ENCODE data around the gene SULT2B1. TPM values are rescaled to one million over a fixed set of nuclear protein-coding genes. Genes with fewer than 3 reads are reported as not detected.

The SULT2B1 gene
- total and polyA plus RNA-seq, 2 donors (not counting 1 experiment from before 2014, with no cell fraction given), result 0.10 to 0.33 TPM

DNA sequence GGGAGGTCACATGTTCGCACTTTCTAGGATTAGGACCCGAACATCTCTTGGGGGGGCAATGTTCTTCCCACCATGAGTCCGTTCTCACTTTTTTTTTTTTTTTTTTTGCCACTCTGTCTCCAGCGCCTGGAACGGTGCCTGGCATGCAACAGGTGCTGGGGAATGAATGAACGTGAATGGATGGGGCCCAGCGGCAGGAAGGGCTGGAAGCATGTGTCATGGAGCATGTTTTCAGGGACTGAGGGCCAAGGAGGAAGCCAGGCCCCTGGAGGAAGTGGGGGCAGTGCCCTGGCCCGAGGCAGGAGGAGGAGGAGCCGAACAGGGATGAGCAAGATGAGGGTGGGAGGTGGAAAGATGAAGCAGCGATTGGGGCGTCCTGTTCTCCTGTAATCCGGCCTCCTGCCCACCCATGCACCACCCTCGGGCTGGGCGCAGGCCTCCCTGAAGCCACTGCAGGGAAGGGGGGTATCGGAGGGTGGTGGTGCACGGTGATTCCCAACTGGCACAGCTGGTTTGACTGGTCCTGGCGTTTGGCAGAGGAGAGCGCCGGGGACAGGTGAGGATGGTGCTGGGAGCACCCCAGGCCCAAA lies 8.8 kb upstream of the SULT2B1 start:
- H3K4me3 ChIP-seq (replicated peaks in 1 of 4; ENCODE audit: control extremely low read depth in 1 of 4, insufficient read depth in 1 of 4, low read depth in 3 of 4, low read length in 4 of 4), result no peak overlapping the region
- H4K20me1 ChIP-seq (ENCODE audit: control insufficient read depth, extremely low read depth, insufficient read depth, low read length), result no peaks in the 10 kb centered on the region
- no peak overlapping the region for H3K4me2 ChIP-seq (ENCODE audit: extremely low read depth, insufficient read depth, low read length)
- H3K9me3 ChIP-seq (ENCODE audit: control insufficient read depth, insufficient read depth, low read depth, low read length), result no peaks in the 10 kb centered on the region
- peak; percentile 11 to 59 for DNase-seq (ENCODE audit: low read depth in 2 of 2)
- TF ChIP-seq, protein P1, sequence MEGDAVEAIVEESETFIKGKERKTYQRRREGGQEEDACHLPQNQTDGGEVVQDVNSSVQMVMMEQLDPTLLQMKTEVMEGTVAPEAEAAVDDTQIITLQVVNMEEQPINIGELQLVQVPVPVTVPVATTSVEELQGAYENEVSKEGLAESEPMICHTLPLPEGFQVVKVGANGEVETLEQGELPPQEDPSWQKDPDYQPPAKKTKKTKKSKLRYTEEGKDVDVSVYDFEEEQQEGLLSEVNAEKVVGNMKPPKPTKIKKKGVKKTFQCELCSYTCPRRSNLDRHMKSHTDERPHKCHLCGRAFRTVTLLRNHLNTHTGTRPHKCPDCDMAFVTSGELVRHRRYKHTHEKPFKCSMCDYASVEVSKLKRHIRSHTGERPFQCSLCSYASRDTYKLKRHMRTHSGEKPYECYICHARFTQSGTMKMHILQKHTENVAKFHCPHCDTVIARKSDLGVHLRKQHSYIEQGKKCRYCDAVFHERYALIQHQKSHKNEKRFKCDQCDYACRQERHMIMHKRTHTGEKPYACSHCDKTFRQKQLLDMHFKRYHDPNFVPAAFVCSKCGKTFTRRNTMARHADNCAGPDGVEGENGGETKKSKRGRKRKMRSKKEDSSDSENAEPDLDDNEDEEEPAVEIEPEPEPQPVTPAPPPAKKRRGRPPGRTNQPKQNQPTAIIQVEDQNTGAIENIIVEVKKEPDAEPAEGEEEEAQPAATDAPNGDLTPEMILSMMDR (conservative IDR thresholded peaks at IDR 0.05 in 1 of 2, IDR thresholded peaks at IDR 0.05 in 1 of 2; ENCODE audit: low read depth in 1 of 2, low read length in 2 of 2), result no peak
- no peak for TF ChIP-seq EZH2 (IDR thresholded peaks at IDR 0.05; ENCODE audit: low read length, missing control alignments)
- H3K36me3 ChIP-seq (ENCODE audit: control insufficient read depth, insufficient read depth, low read length), result no peaks in the 10 kb centered on the region
- H2AFZ ChIP-seq (ENCODE audit: low read length), result peak overlapping the region; percentile 13
- no peaks in the 10 kb centered on the region for H3K4me1 ChIP-seq (ENCODE audit: control insufficient read depth, extremely low read depth, insufficient read depth, low read length)
- no peaks in the 10 kb centered on the region for H3K27me3 ChIP-seq (ENCODE audit: control insufficient read depth, insufficient read depth, low read length)
- no peaks in the 10 kb centered on the region for H3K79me2 ChIP-seq (ENCODE audit: control insufficient read depth, insufficient read depth, low read length)
- no peak overlapping the region for H3K27ac ChIP-seq (ENCODE audit: insufficient read depth, low read length)
- H3K9ac ChIP-seq (ENCODE audit: insufficient read depth, low read length), result no peak overlapping the region

DNA sequence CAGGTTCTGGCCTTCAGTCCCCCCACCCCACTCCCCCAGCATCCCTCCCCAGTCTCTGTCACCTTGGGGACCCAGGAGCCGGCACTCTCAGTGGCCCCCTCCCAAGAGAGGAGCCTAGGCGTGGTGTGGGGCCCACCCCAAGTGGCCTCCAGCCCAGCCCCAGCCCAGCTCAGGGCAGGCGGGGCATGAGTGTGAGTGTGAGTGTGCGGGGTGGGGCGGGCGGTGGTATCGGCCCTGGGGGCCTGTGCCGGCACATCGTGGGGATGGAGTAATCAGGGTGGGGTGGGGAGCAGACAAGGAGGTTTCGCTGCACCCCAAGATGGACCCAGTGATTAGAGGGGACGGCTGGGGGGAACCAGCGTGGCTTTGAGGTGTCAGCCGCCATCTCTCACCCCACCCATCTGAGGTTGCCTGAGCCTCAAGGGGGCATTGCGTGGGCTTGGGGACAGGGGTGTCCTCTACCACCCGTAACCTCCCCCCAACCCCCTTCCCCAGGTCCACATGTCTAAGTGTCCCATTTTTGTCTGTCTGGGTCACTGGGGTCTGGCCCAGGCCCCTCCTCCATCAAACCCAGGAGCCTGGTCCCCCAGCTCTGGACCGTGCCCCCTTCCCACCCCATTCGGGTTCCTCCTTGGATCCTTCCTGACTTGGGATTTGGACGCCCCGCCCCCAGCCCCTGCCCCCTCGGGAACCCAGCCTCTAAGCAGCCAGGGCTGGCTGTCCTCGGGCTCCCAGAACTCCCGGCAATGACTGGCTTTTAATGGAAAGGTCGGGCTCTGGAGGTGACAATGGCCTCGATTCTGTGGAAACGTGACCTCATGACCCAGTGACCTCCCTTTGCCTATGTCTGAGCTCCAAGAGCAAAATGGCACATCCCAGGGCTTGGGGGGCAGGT lies 6.9 kb upstream of the SULT2B1 start:
- Histone ChIP-seq H3K4me1 (ENCODE audit: control insufficient read depth, extremely low read depth, insufficient read depth, low read length) (no peaks in the 10 kb centered on the region), H3K9ac (ENCODE audit: insufficient read depth, low read length) (no peak overlapping the region), H3K9me3 (ENCODE audit: control insufficient read depth, insufficient read depth, low read depth, low read length) (no peaks in the 10 kb centered on the region), H3K27ac (ENCODE audit: insufficient read depth, low read length) (no peak overlapping the region), H3K27me3 (ENCODE audit: control insufficient read depth, insufficient read depth, low read length) (no peaks in the 10 kb centered on the region), H3K79me2 (ENCODE audit: control insufficient read depth, insufficient read depth, low read length) (no peaks in the 10 kb centered on the region), H3K4me3 (replicated peaks in 1 of 4; ENCODE audit: control extremely low read depth in 1 of 4, insufficient read depth in 1 of 4, low read depth in 3 of 4, low read length in 4 of 4) (no peak overlapping the region), H3K36me3 (ENCODE audit: control insufficient read depth, insufficient read depth, low read length) (no peaks in the 10 kb centered on the region), H4K20me1 (ENCODE audit: control insufficient read depth, extremely low read depth, insufficient read depth, low read length) (no peaks in the 10 kb centered on the region), H2AFZ (ENCODE audit: low read length) (no peak overlapping the region), H3K4me2 (ENCODE audit: extremely low read depth, insufficient read depth, low read length) (no peak overlapping the region)
- TF ChIP-seq EZH2 (IDR thresholded peaks at IDR 0.05; ENCODE audit: low read length, missing control alignments), result no peak
- TF ChIP-seq, protein P1 (conservative IDR thresholded peaks at IDR 0.05 in 1 of 2, IDR thresholded peaks at IDR 0.05 in 1 of 2; ENCODE audit: low read depth in 1 of 2, low read length in 2 of 2), result no peak
- DNase-seq (ENCODE audit: low read depth in 2 of 2), result no peak

DNA sequence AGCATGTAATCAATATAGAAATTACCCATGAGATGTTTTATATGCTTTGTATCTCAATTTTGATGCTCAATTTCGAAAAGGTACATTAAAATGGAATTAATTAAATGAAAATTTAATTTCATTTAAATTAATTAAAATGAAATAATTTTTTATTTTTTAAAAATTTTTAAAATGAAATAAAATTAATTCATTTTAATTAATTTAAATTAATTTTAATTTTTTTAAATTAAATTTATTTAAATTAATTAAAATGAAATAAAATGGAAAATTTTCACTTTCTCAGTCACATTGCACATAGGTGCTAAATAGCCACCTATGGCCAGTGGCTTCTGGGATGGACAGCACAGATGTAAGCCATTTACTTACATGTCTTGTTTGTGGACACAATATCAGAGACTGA lies 4.2 kb upstream of the SULT2B1 start:
- no peak overlapping the region for H3K9ac ChIP-seq (ENCODE audit: insufficient read depth, low read length)
- DNase-seq (ENCODE audit: low read depth in 2 of 2), result no peak
- TF ChIP-seq, protein P1 (conservative IDR thresholded peaks at IDR 0.05 in 1 of 2, IDR thresholded peaks at IDR 0.05 in 1 of 2; ENCODE audit: low read depth in 1 of 2, low read length in 2 of 2), result no peak
- TF ChIP-seq EZH2 (IDR thresholded peaks at IDR 0.05; ENCODE audit: low read length, missing control alignments), result no peak
- H3K27ac ChIP-seq (ENCODE audit: insufficient read depth, low read length), result no peak overlapping the region
- no peaks in the 10 kb centered on the region for H3K79me2 ChIP-seq (ENCODE audit: control insufficient read depth, insufficient read depth, low read length)
- no peaks in the 10 kb centered on the region for H3K36me3 ChIP-seq (ENCODE audit: control insufficient read depth, insufficient read depth, low read length)
- H2AFZ ChIP-seq (ENCODE audit: low read length), result no peak overlapping the region
- H3K4me3 ChIP-seq (replicated peaks in 1 of 4; ENCODE audit: control extremely low read depth in 1 of 4, insufficient read depth in 1 of 4, low read depth in 3 of 4, low read length in 4 of 4), result no peak overlapping the region
- H3K4me2 ChIP-seq (ENCODE audit: extremely low read depth, insufficient read depth, low read length), result no peak overlapping the region
- H3K4me1 ChIP-seq (ENCODE audit: control insufficient read depth, extremely low read depth, insufficient read depth, low read length), result no peaks in the 10 kb centered on the region
- no peaks in the 10 kb centered on the region for H3K27me3 ChIP-seq (ENCODE audit: control insufficient read depth, insufficient read depth, low read length)
- H4K20me1 ChIP-seq (ENCODE audit: control insufficient read depth, extremely low read depth, insufficient read depth, low read length), result no peaks in the 10 kb centered on the region
- no peaks in the 10 kb centered on the region for H3K9me3 ChIP-seq (ENCODE audit: control insufficient read depth, insufficient read depth, low read depth, low read length)

Data from fibroblast of lung (primary cell).